ENCODE data around the gene ALDH3B1.
"Not testable (repeated sequence)": the region's sequence is repeated elsewhere in the genome, so short reads cannot be mapped to it uniquely, and the experiment has no call there.

Gene ALDH3B1

GRCh38 chr11:68010090-68011041 is at the start of gene ALDH3B1:
ALDH3B1 (plus strand) TSS chr11:68010327; CDS start chr11:68015298, 4,971 bp downstream.
- DNase-seq (ENCODE audit: low read depth, low spot score): no peak

- not testable (repeated sequence) for DNase-seq (ENCODE audit: low read depth, low spot score)
Measured at GRCh38 chr11:67963217-67963616, 46.9 kb upstream of the ALDH3B1 start.

- not testable (repeated sequence) for DNase-seq (ENCODE audit: low read depth, low spot score)
Measured at GRCh38 chr11:67963879-67964278, 46.2 kb upstream of the ALDH3B1 start.

- DNase-seq (ENCODE audit: low read depth, low spot score): not testable (repeated sequence)
Measured at GRCh38 chr11:67964746-67965145, 45.4 kb upstream of the ALDH3B1 start.

- DNase-seq (ENCODE audit: low read depth, low spot score): not testable (repeated sequence)
Measured at GRCh38 chr11:67965830-67966348, 44.2 kb upstream of the ALDH3B1 start.

- not testable (repeated sequence) for DNase-seq (ENCODE audit: low read depth, low spot score)
Measured at GRCh38 chr11:67974746-67975145, 35.4 kb upstream of the ALDH3B1 start.

GRCh38 chr11:67978766-67979418 is 31.2 kb upstream of the ALDH3B1 start:
- DNase-seq (ENCODE audit: low read depth, low spot score): not testable (repeated sequence)

- DNase-seq (ENCODE audit: low read depth, low spot score): not testable (repeated sequence)
Measured at GRCh38 chr11:67981226-67981625, 28.9 kb upstream of the ALDH3B1 start.

- DNase-seq (ENCODE audit: low read depth, low spot score): not testable (repeated sequence)
Measured at GRCh38 chr11:67982255-67982857, 27.8 kb upstream of the ALDH3B1 start.

GRCh38 chr11:67983951-67984350 is 26.2 kb upstream of the ALDH3B1 start:
- no peak for DNase-seq (ENCODE audit: low read depth, low spot score)

GRCh38 chr11:67985302-67985701 is 24.8 kb upstream of the ALDH3B1 start:
- DNase-seq (ENCODE audit: low read depth, low spot score): not testable (repeated sequence)

- DNase-seq (ENCODE audit: low read depth, low spot score): not testable (repeated sequence)
Measured at GRCh38 chr11:67990546-67991346, 19.4 kb upstream of the ALDH3B1 start.

- DNase-seq (ENCODE audit: low read depth, low spot score): not testable (repeated sequence)
Measured at GRCh38 chr11:67991347-67992121, 18.6 kb upstream of the ALDH3B1 start.

- DNase-seq (ENCODE audit: low read depth, low spot score): not testable (repeated sequence)
Measured at GRCh38 chr11:67993821-67994220, 16.3 kb upstream of the ALDH3B1 start.

GRCh38 chr11:67994387-67994786 is 15.7 kb upstream of the ALDH3B1 start:
- DNase-seq (ENCODE audit: low read depth, low spot score): not testable (repeated sequence)

- not testable (repeated sequence) for DNase-seq (ENCODE audit: low read depth, low spot score)
Measured at GRCh38 chr11:67995129-67995528, 15.0 kb upstream of the ALDH3B1 start.

GRCh38 chr11:67995579-67995978 is 14.5 kb upstream of the ALDH3B1 start:
- not testable (repeated sequence) for DNase-seq (ENCODE audit: low read depth, low spot score)

GRCh38 chr11:67996051-67996450 is 14.1 kb upstream of the ALDH3B1 start:
- no peak for DNase-seq (ENCODE audit: low read depth, low spot score)

- DNase-seq (ENCODE audit: low read depth, low spot score): no peak
Measured at GRCh38 chr11:67996622-67997474, 13.3 kb upstream of the ALDH3B1 start.

Measured in smooth muscle cell of the brain vasculature (primary cell).